K562 (cell line): ENCODE results near the gene CATSPER1. TPM values are rescaled to one million over a fixed set of nuclear protein-coding genes. Genes with fewer than 3 reads are reported as not detected.
A peak's percentile ranks its signal among the peaks of the same experiment; 100 is the strongest.

ENCODE experiments used
- ATAC-seq: fragments of 200-7000 bp; cut with Tn5 transposase; 3 replicates; pipeline ENCODE4 v1.9.1; 2020; ENCODE audit warnings: moderate library complexity
- BruUV-seq: library from RNA; stranded (reverse); fragments of 400-500 nt; replicated peaks from 2 replicates; lab custom pipeline; 2021; lab: Mats Ljungman, UMichigan
- CTCF ChIA-PET: fragments of 300-600 bp; formaldehyde crosslinking; extraction: SDS; loops from one replicate; lab custom pipeline; 2021; ENCODE audit warnings: low intra/inter-chr PET ratio; lab: Yijun Ruan, JAX
- POLR2A ChIA-PET: fragments of 300-600, 350-650 bp; sonication (Branson Sonifier 250); formaldehyde crosslinking; extraction: SDS; loops from one replicate; lab custom pipeline; 2021; ENCODE audit warnings: antibody characterized with exemption, inconsistent platforms; lab: Yijun Ruan, JAX
- DNase-seq, 4 experiments: peaks; one replicate each; pipeline versions ENCODE4 v3.0.0 to v3.0.0-alpha.2; 2011 to 2018; ENCODE audit warnings: low spot score in 3 of 4, mixed read lengths in 3 of 4; ENCODE audit errors: extremely low read depth in 1 of 4
- FAIRE-seq: peaks from 2 replicates; lab custom pipeline; 2011; peaks lifted over from hg19 to GRCh38; lab: Jason Lieb, UNC
- H2AFZ ChIP-seq: 2 replicates; pipeline ENCODE4 v1.6.0; 2011; ENCODE audit warnings: low read depth, low read length, control low read depth, inconsistent platforms
- H3K27ac ChIP-seq: fragments of 200-600 bp; 3 replicates; pipeline ENCODE4 v1.8.0; 2011; ENCODE audit warnings: low read depth, mild to moderate bottlenecking, control low read depth, inconsistent platforms, low read length, moderate library complexity, mixed read lengths; ENCODE audit errors: extremely low read depth
- H3K27me3 ChIP-seq, 2 experiments: fragments of 300-600 bp in 1 of 2; 2 replicates in 1 of 2; 3 replicates in 1 of 2; pipeline versions ENCODE4 v1.6.0 to v1.8.0; 2011; ENCODE audit warnings: inconsistent platforms in 2 of 2, low read length in 2 of 2, mild to moderate bottlenecking in 1 of 2, mixed read lengths in 1 of 2, moderate library complexity in 1 of 2; ENCODE audit not compliant: control insufficient read depth in 2 of 2, insufficient read depth in 2 of 2
- H3K36me3 ChIP-seq: fragments of 300-600 bp; 3 replicates; pipeline ENCODE4 v1.8.0; 2011; ENCODE audit warnings: mild to moderate bottlenecking, low read length, inconsistent platforms; ENCODE audit not compliant: control insufficient read depth, insufficient read depth
- H3K4me1 ChIP-seq, 2 experiments: fragments of 200-600 bp in 1 of 2; replicated peaks in 1 of 2; 2 replicates in 1 of 2; 3 replicates in 1 of 2; pipeline versions ENCODE4 v1.5.1 to v1.8.0; 2011; ENCODE audit warnings: inconsistent platforms in 2 of 2, low read length in 2 of 2, mild to moderate bottlenecking in 1 of 2, mixed read lengths in 1 of 2, moderate library complexity in 1 of 2; ENCODE audit not compliant: control insufficient read depth in 2 of 2, insufficient read depth in 2 of 2
- H3K4me2 ChIP-seq: 2 replicates; pipeline ENCODE4 v1.6.1; 2011; ENCODE audit warnings: low read length, control low read depth, inconsistent platforms, mixed read lengths; ENCODE audit not compliant: insufficient read depth
- H3K4me3 ChIP-seq: fragments of 200-600 bp; sonication (generic), shearing (Covaris generic); 2 replicates; pipeline ENCODE4 v1.5.1; 2016; ENCODE audit warnings: control low read depth, inconsistent platforms
- H3K79me2 ChIP-seq: fragments of 200-600 bp; 3 replicates; pipeline ENCODE4 v1.8.0; 2011; ENCODE audit warnings: low read length, inconsistent platforms; ENCODE audit not compliant: control insufficient read depth, insufficient read depth
- H3K9ac ChIP-seq, 2 experiments: 2 replicates each; pipeline versions ENCODE4 v1.6.0 to v1.6.1; 2011; ENCODE audit warnings: low read depth in 2 of 2, low read length in 2 of 2, control low read depth in 1 of 2, inconsistent platforms in 1 of 2, mild to moderate bottlenecking in 1 of 2, mixed read lengths in 1 of 2; ENCODE audit not compliant: insufficient read depth in 1 of 2
- H3K9me1 ChIP-seq: one replicate; pipeline ENCODE4 v1.6.0; 2011; ENCODE audit warnings: inconsistent platforms, mild to moderate bottlenecking, low read length, moderate library complexity; ENCODE audit not compliant: control insufficient read depth, insufficient read depth
- H3K9me3 ChIP-seq: replicated peaks from 2 replicates; pipeline ENCODE4 v1.5.1; 2011; ENCODE audit warnings: low read depth, low read length, inconsistent platforms; ENCODE audit not compliant: control insufficient read depth, insufficient read depth
- H4K20me1 ChIP-seq: replicated peaks from 2 replicates; pipeline ENCODE4 v1.6.1; 2011; ENCODE audit warnings: low read length, inconsistent platforms, mixed read lengths; ENCODE audit not compliant: control insufficient read depth, insufficient read depth
- POLR2A ChIP-seq: fragments of 450-650 bp; conservative IDR thresholded peaks from 2 replicates; pipeline ENCODE4 v1.6.1; 2016
- POLR2G ChIP-seq: fragments of 200-400 bp; formaldehyde crosslinking; IDR thresholded peaks from 2 replicates; pipeline ENCODE4 v1.6.1; 2017; ENCODE audit warnings: low read depth, mild to moderate bottlenecking, antibody characterized with exemption, low read length, moderate library complexity
- RBFOX2 ChIP-seq: fragments of 200-400 bp; formaldehyde crosslinking; IDR thresholded peaks from 2 replicates; pipeline ENCODE4 v1.6.1; 2017; ENCODE audit warnings: low read depth, mild to moderate bottlenecking, low read length, moderate library complexity
- ZNF76 ChIP-seq: fragments of 250-450 bp; sonication (Bioruptor Pico); IDR thresholded peaks from 2 replicates; pipeline ENCODE4 v1.4.0; 2020; ENCODE audit warnings: mild to moderate bottlenecking, moderate library complexity, borderline replicate concordance
- WGBS: fragments of 100-300 bp; shearing (Covaris generic); methylation state at CpG from one replicate; pipeline ENCODE4 v1.1.6; 2016; ENCODE audit warnings: low coverage, mixed read lengths; ENCODE audit not compliant: insufficient coverage; ENCODE audit errors: missing lambda C conversion rate; 5-methylcytosine and 5-hydroxymethylcytosine counted together
- in situ Hi-C: fragments of 300-500 bp; cut with MboI; formaldehyde crosslinking; loops from 4 replicates; pipeline ENCODE4 v1.15.0; 2018; ENCODE audit warnings: inconsistent platforms, mixed read lengths
- intact Hi-C: fragments of 100-400 bp; cut with micrococcal nuclease; formaldehyde crosslinking; loops from 2 replicates; pipeline ENCODE4 v1.14.2; 2022
- polyA plus RNA-seq, 8 experiments: library from polyadenylated mRNA; depleted of rRNA in 4 of 8; stranded (reverse) in 5 of 8; unstranded in 3 of 8; fragments of >200 nt; fragmentation: Nextera tagmentation in 2 of 8; fragmentation: Illumina TruSeq in 1 of 8; extraction: Ambion mirVana in 2 of 8; extraction: Trizol in 1 of 8; gene quantifications; 2 replicates each; pipeline versions ENCODE4 v1.2.1 to v1.2.3, GENCODE V29; 2011 to 2014; ENCODE audit warnings: inconsistent platforms in 1 of 8, missing spikeins in 1 of 8
- total RNA-seq, 7 experiments: library from RNA; depleted of rRNA in 6 of 7; stranded (reverse); fragments of >200 nt in 6 of 7; fragmentation: Illumina TruSeq in 2 of 7; extraction: Trizol in 2 of 7; gene quantifications; 2 replicates each; pipeline versions ENCODE4 v1.2.1 to v1.2.3, GENCODE V29; 2011 to 2021; ENCODE audit warnings: low replicate concordance in 1 of 7
- TF ChIP-seq, protein P1 (sequence below): IDR thresholded peaks from 2 replicates; pipeline ENCODE4 v1.6.1; 2014; ENCODE audit warnings: antibody characterized with exemption

The CATSPER1 gene
- total and polyA plus RNA-seq, 9 of the 15 experiments (the other 6 are each of a cell fraction or from before 2014, with no cell fraction given), result 0.21 to 3.3 (median 0.76) TPM

GRCh38 chr11:66055021-66055420, 28.7 kb upstream of the CATSPER1 start:
- ChIA-PET CTCF (no interaction called here), POLR2A (interaction anchor here (1.1 to 4.8 kb wide), 4 partner anchors 8 to 18 kb away, joined by 3 to 32 read pairs (median 6); no protein-coding TSS in a partner anchor)
- Histone ChIP-seq H3K9me3 (no peaks in the 10 kb centered on the region), H2AFZ (no peak overlapping the region), H3K9me1 (no peaks in the 10 kb centered on the region), H3K4me3 (no peak overlapping the region), H3K9ac (peak overlapping the region in 1 of 2 experiments; percentile 38; a peak in 1 of 4 replicates), H3K4me1 (peaks cover 16 to 33% of the 10 kb centered on the region in 2 experiments), H3K4me2 (no peak overlapping the region), H3K79me2 (peaks cover 31% of the 10 kb centered on the region), H4K20me1 (no peaks in the 10 kb centered on the region; the same call in 1 of the 2 replicates), H3K36me3 (peaks cover 71% of the 10 kb centered on the region)
- intact Hi-C loops (no loop called here), in situ Hi-C loops (no loop called here)
- DNase-seq, result no peak
- TF ChIP-seq POLR2A (0 out of 2 replicates have a peak, but pooled peaks have one; percentile 18), RBFOX2 (0 out of 2 replicates have a peak, but pooled peaks have one; percentile 18), POLR2G (0 out of 2 replicates have a peak, but pooled peaks have one; percentile 25), ZNF76 (CRISPR knock-in tag) (no peak)
- TF ChIP-seq, protein P1, sequence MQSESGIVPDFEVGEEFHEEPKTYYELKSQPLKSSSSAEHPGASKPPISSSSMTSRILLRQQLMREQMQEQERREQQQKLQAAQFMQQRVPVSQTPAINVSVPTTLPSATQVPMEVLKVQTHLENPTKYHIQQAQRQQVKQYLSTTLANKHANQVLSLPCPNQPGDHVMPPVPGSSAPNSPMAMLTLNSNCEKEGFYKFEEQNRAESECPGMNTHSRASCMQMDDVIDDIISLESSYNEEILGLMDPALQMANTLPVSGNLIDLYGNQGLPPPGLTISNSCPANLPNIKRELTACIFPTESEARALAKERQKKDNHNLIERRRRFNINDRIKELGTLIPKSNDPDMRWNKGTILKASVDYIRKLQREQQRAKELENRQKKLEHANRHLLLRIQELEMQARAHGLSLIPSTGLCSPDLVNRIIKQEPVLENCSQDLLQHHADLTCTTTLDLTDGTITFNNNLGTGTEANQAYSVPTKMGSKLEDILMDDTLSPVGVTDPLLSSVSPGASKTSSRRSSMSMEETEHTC, result no peak
- TF ChIP-seq, all 486 proteins: peak for 3
- Histone ChIP-seq H3K27me3 (no peaks in the 10 kb centered on the region), H3K27ac (no peak overlapping the region)
- no TSS peak for BruUV-seq
- no peak for ATAC-seq
- 96% methylated on average over 7 of the region's 7 CpGs for WGBS
- FAIRE-seq, result no peak
